HepG2 (cell line): ENCODE results near the gene ANKRD39. TPM values are rescaled to one million over a fixed set of nuclear protein-coding genes. Genes with fewer than 3 reads are reported as not detected.
A peak's percentile ranks its signal among the peaks of the same experiment; 100 is the strongest.

ENCODE experiments used
- ATF2 ChIP-seq: sonication (generic); formaldehyde crosslinking; IDR thresholded peaks from 2 replicates; pipeline ENCODE4 v1.4.0; 2020; ENCODE audit warnings: missing genetic modification reagents
- ATF3 ChIP-seq: sonication (generic); formaldehyde crosslinking; IDR thresholded peaks from 2 replicates; pipeline ENCODE4 v1.4.0; 2020; ENCODE audit warnings: missing genetic modification reagents
- ATF6 ChIP-seq: sonication (generic); formaldehyde crosslinking; conservative IDR thresholded peaks from 2 replicates; pipeline ENCODE4 v1.4.0; 2020; ENCODE audit warnings: missing genetic modification reagents
- ATM ChIP-seq: fragments of 450-650 bp; IDR thresholded peaks from 2 replicates; pipeline ENCODE4 v1.7.1; 2017; ENCODE audit warnings: mild to moderate bottlenecking, borderline replicate concordance
- CENPT ChIP-seq: sonication (generic); formaldehyde crosslinking; IDR thresholded peaks from 2 replicates; pipeline ENCODE4 v1.8.0; 2022; ENCODE audit warnings: low read depth, mild to moderate bottlenecking, moderate library complexity, missing genetic modification reagents
- FOXJ3 ChIP-seq: sonication (generic); formaldehyde crosslinking; IDR thresholded peaks from 2 replicates; pipeline ENCODE4 v1.4.0; 2020; ENCODE audit warnings: missing genetic modification reagents, mild to moderate bottlenecking, borderline replicate concordance
- MAZ ChIP-seq, 2 experiments: sonication (generic) in 1 of 2; formaldehyde crosslinking in 1 of 2; IDR thresholded peaks; 2 replicates each; pipeline versions ENCODE4 v1.5.0 to v1.6.1; 2012 to 2020; ENCODE audit warnings: low read depth in 2 of 2, mild to moderate bottlenecking in 2 of 2, borderline replicate concordance in 1 of 2, improper control_type of control experiment in 1 of 2, low read length in 1 of 2, missing genetic modification reagents in 1 of 2, moderate library complexity in 1 of 2
- MEIS1 ChIP-seq: sonication (generic); formaldehyde crosslinking; IDR thresholded peaks from 2 replicates; pipeline ENCODE4 v1.9.0; 2021; ENCODE audit warnings: mild to moderate bottlenecking, missing genetic modification reagents, moderate library complexity, borderline replicate concordance
- NCOA2 ChIP-seq: sonication (generic); formaldehyde crosslinking; IDR thresholded peaks from 2 replicates; pipeline ENCODE4 v1.8.0; 2022; ENCODE audit warnings: inconsistent platforms
- NFATC3 ChIP-seq: sonication (generic); formaldehyde crosslinking; IDR thresholded peaks from 2 replicates; pipeline ENCODE4 v1.5.1; 2020; ENCODE audit warnings: mild to moderate bottlenecking, missing genetic modification reagents
- SOX6 ChIP-seq, 2 experiments: fragments of 450-650 bp in 1 of 2; sonication (generic) in 1 of 2; formaldehyde crosslinking in 1 of 2; IDR thresholded peaks; 2 replicates each; pipeline versions ENCODE4 v1.4.0 to v1.6.1; 2017 to 2020; ENCODE audit warnings: antibody characterized with exemption in 1 of 2, mild to moderate bottlenecking in 1 of 2, missing genetic modification reagents in 1 of 2
- TBP ChIP-seq: sonication (generic); formaldehyde crosslinking; IDR thresholded peaks from 2 replicates; pipeline ENCODE4 v1.5.0; 2020; ENCODE audit warnings: missing genetic modification reagents
- TRIM22 ChIP-seq: fragments of 450-650 bp; IDR thresholded peaks from 2 replicates; pipeline ENCODE4 v1.6.1; 2017
- ZNF18 ChIP-seq: sonication (generic); formaldehyde crosslinking; IDR thresholded peaks from 2 replicates; pipeline ENCODE4 v1.8.0; 2022; ENCODE audit warnings: mild to moderate bottlenecking, missing genetic modification reagents; ENCODE audit not compliant: insufficient replicate concordance
- ZNF24 ChIP-seq: fragments of 450-650 bp; IDR thresholded peaks from 2 replicates; pipeline ENCODE4 v1.6.1; 2017; ENCODE audit warnings: antibody characterized with exemption, mild to moderate bottlenecking
- ZNF275 ChIP-seq: sonication (generic); formaldehyde crosslinking; IDR thresholded peaks from 2 replicates; pipeline ENCODE4 v1.8.0; 2022; ENCODE audit warnings: missing genetic modification reagents, mild to moderate bottlenecking, inconsistent platforms, borderline replicate concordance
- ZNF580 ChIP-seq: IDR thresholded peaks from 2 replicates; pipeline ENCODE4 v1.6.1; 2016; ENCODE audit warnings: low read depth, borderline replicate concordance
- ZNF607 ChIP-seq: sonication (generic); formaldehyde crosslinking; IDR thresholded peaks from 2 replicates; pipeline ENCODE4 v1.5.1; 2020; ENCODE audit warnings: missing genetic modification reagents, mild to moderate bottlenecking, borderline replicate concordance
- ZNF776 ChIP-seq: sonication (generic); formaldehyde crosslinking; IDR thresholded peaks from 2 replicates; pipeline ENCODE4 v1.4.0; 2020; ENCODE audit warnings: mild to moderate bottlenecking, missing genetic modification reagents
- polyA plus RNA-seq, 8 experiments: library from polyadenylated mRNA; depleted of rRNA in 3 of 8; stranded (reverse) in 7 of 8; unstranded in 1 of 8; fragments of >200 nt; fragmentation: Illumina TruSeq in 4 of 8; extraction: Trizol in 4 of 8; gene quantifications; 2 replicates each; pipeline versions ENCODE4 v1.2.1 to v1.2.3, GENCODE V29; 2011 to 2016; ENCODE audit warnings: low read depth in 4 of 8, missing spikeins in 1 of 8, mixed read lengths in 1 of 8; ENCODE audit not compliant: insufficient read depth in 1 of 8
- total RNA-seq, 5 experiments: library from RNA; depleted of rRNA; stranded (reverse); fragments of >200 nt; fragmentation: Illumina TruSeq; extraction: Trizol; gene quantifications; 2 replicates each; pipeline ENCODE4 v1.2.3, GENCODE V29; 2016; ENCODE audit warnings: low read depth in 1 of 5

Gene ANKRD39
- total and polyA plus RNA-seq, 2 of the 13 experiments (the other 11 are each of a cell fraction or from before 2014, with no cell fraction given), result 23.2 to 24.8 TPM

- peak; percentile 54; the same call in 1 of the 2 replicates for TF ChIP-seq ATF3 (CRISPR knock-in tag)
- no peak for TF ChIP-seq ZNF275 (CRISPR knock-in tag)
- no peak for TF ChIP-seq TBP (CRISPR knock-in tag)
- peak; percentile 97 for TF ChIP-seq FOXJ3 (CRISPR knock-in tag)
- TF ChIP-seq NCOA2 (CRISPR knock-in tag), result peak; percentile 93
- TF ChIP-seq MAZ (IDR thresholded peaks at IDR 0.05; ENCODE audit: borderline replicate concordance, low read depth, low read length), result peak; percentile 77; the same call in 1 of the 2 replicates
- TF ChIP-seq MAZ (CRISPR knock-in tag; IDR thresholded peaks at IDR 0.05; ENCODE audit: low read depth), result peak; percentile 93
- TF ChIP-seq MEIS1, result peak; percentile 94; the same call in 1 of the 2 replicates
- TF ChIP-seq ATF2 (CRISPR knock-in tag), result peak; percentile 83; the same call in 1 of the 2 replicates
- no peak for TF ChIP-seq NFATC3
- TF ChIP-seq CENPT, result no peak; the same call in 1 of the 2 replicates
- no peak for TF ChIP-seq ATF6 (CRISPR knock-in tag)
- TF ChIP-seq ZNF607 (CRISPR knock-in tag), result no peak; the same call in 1 of the 2 replicates
- no peak for TF ChIP-seq ZNF776 (CRISPR knock-in tag)
- no peak for TF ChIP-seq SOX6 (IDR thresholded peaks at IDR 0.05)
- TF ChIP-seq SOX6 (CRISPR knock-in tag; IDR thresholded peaks at IDR 0.05), result peak; percentile 90
- TF ChIP-seq TRIM22, result no peak
- TF ChIP-seq ATM, result no peak
- TF ChIP-seq ZNF18 (CRISPR knock-in tag), result no peak
- TF ChIP-seq ZNF580 (CRISPR knock-in tag), result peak; percentile 90; the same call in 1 of the 2 replicates
- TF ChIP-seq ZNF24, result no peak
These were observed 38.5 kb downstream of the ANKRD39 start (continued) for GRCh38 chr2:96819128-96819875.
